ENCODE measurements around the gene DNAJC16. TPM values are rescaled to one million over a fixed set of nuclear protein-coding genes. Genes with fewer than 3 reads are reported as not detected.

DNAJC16 gene
- total and polyA plus RNA-seq, 2 of the 13 experiments (the other 11 are each of a cell fraction or from before 2014, with no cell fraction given), result 11.4 to 15.4 TPM

GRCh38 chr1:15526490-15527339 is at the start of gene DNAJC16 (continued):
- TF ChIP-seq, protein P1, sequence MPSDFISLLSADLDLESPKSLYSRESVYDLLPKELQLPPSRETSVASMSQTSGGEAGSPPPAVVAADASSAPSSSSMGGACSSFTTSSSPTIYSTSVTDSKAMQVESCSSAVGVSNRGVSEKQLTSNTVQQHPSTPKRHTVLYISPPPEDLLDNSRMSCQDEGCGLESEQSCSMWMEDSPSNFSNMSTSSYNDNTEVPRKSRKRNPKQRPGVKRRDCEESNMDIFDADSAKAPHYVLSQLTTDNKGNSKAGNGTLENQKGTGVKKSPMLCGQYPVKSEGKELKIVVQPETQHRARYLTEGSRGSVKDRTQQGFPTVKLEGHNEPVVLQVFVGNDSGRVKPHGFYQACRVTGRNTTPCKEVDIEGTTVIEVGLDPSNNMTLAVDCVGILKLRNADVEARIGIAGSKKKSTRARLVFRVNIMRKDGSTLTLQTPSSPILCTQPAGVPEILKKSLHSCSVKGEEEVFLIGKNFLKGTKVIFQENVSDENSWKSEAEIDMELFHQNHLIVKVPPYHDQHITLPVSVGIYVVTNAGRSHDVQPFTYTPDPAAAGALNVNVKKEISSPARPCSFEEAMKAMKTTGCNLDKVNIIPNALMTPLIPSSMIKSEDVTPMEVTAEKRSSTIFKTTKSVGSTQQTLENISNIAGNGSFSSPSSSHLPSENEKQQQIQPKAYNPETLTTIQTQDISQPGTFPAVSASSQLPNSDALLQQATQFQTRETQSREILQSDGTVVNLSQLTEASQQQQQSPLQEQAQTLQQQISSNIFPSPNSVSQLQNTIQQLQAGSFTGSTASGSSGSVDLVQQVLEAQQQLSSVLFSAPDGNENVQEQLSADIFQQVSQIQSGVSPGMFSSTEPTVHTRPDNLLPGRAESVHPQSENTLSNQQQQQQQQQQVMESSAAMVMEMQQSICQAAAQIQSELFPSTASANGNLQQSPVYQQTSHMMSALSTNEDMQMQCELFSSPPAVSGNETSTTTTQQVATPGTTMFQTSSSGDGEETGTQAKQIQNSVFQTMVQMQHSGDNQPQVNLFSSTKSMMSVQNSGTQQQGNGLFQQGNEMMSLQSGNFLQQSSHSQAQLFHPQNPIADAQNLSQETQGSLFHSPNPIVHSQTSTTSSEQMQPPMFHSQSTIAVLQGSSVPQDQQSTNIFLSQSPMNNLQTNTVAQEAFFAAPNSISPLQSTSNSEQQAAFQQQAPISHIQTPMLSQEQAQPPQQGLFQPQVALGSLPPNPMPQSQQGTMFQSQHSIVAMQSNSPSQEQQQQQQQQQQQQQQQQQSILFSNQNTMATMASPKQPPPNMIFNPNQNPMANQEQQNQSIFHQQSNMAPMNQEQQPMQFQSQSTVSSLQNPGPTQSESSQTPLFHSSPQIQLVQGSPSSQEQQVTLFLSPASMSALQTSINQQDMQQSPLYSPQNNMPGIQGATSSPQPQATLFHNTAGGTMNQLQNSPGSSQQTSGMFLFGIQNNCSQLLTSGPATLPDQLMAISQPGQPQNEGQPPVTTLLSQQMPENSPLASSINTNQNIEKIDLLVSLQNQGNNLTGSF (CRISPR knock-in tag; IDR thresholded peaks at IDR 0.05), result no peak
- TF ChIP-seq TEAD2 (CRISPR knock-in tag; IDR thresholded peaks at IDR 0.05), result no peak
- no peak for TF ChIP-seq ZFP41 (CRISPR knock-in tag; IDR thresholded peaks at IDR 0.05; ENCODE audit: borderline replicate concordance)
- TF ChIP-seq NFYB (CRISPR knock-in tag; IDR thresholded peaks at IDR 0.05), result no peak; the same call in 1 of the 2 replicates
- TF ChIP-seq ZNF598 (CRISPR knock-in tag; IDR thresholded peaks at IDR 0.05; ENCODE audit: borderline replicate concordance), result no peak
- no peak for TF ChIP-seq ZNF33B (CRISPR knock-in tag; IDR thresholded peaks at IDR 0.05)
- TF ChIP-seq, protein P2, sequence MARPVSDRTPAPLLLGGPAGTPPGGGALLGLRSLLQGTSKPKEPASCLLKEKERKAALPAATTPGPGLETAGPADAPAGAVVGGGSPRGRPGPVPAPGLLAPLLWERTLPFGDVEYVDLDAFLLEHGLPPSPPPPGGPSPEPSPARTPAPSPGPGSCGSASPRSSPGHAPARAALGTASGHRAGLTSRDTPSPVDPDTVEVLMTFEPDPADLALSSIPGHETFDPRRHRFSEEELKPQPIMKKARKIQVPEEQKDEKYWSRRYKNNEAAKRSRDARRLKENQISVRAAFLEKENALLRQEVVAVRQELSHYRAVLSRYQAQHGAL (CRISPR knock-in tag; IDR thresholded peaks at IDR 0.05; ENCODE audit: not compliant biosample characterization), result no peak
- TF ChIP-seq RCOR2 (CRISPR knock-in tag; IDR thresholded peaks at IDR 0.05), result peak; percentile 44; the same call in 1 of the 2 replicates
- TF ChIP-seq PLRG1 (conservative IDR thresholded peaks at IDR 0.05), result no peak
- peak; percentile 63; the same call in 1 of the 2 replicates for TF ChIP-seq MEIS2 (CRISPR knock-in tag; IDR thresholded peaks at IDR 0.05)
- no peak for TF ChIP-seq NR1H2 (CRISPR knock-in tag; IDR thresholded peaks at IDR 0.05; ENCODE audit: borderline replicate concordance, low read depth)
- TF ChIP-seq PHF21A (CRISPR knock-in tag; IDR thresholded peaks at IDR 0.05), result peak; percentile 83
- no peak for TF ChIP-seq ZBTB44 (CRISPR knock-in tag; IDR thresholded peaks at IDR 0.05)
- no peak for TF ChIP-seq ELK4 (CRISPR knock-in tag; IDR thresholded peaks at IDR 0.05; ENCODE audit: borderline replicate concordance)
- TF ChIP-seq ZNF773 (CRISPR knock-in tag; IDR thresholded peaks at IDR 0.05; ENCODE audit: borderline replicate concordance), result no peak
- TF ChIP-seq CERS6 (CRISPR knock-in tag; IDR thresholded peaks at IDR 0.05), result no peak
- TF ChIP-seq TBP (CRISPR knock-in tag; IDR thresholded peaks at IDR 0.05), result no peak
- peak; percentile 42; the same call in 1 of the 2 replicates for TF ChIP-seq HES4 (CRISPR knock-in tag; IDR thresholded peaks at IDR 0.05; ENCODE audit: borderline replicate concordance)
- TF ChIP-seq ZNF605 (CRISPR knock-in tag; IDR thresholded peaks at IDR 0.05), result peak; percentile 72; the same call in 1 of the 2 replicates
- TF ChIP-seq MAF1 (CRISPR knock-in tag; IDR thresholded peaks at IDR 0.05; ENCODE audit: borderline replicate concordance), result no peak

Measured in HepG2 (cell line).